PC-3 (cell line): Measurements from ENCODE around the gene NTPCR. TPM values are rescaled to one million over a fixed set of nuclear protein-coding genes. Genes with fewer than 3 reads are reported as not detected.

Experiments used
- ATAC-seq: fragments of 200-7000 bp; cut with Tn5 transposase; 2 replicates; pipeline ENCODE4 v1.9.1; 2020; ENCODE audit warnings: mild to moderate bottlenecking, moderate library complexity
- BruUV-seq: library from RNA; stranded (reverse); fragments of 400-500 nt; replicated peaks from 2 replicates; lab custom pipeline; 2021; lab: Mats Ljungman, UMichigan
- CTCF ChIA-PET: fragments of 300-600 bp; sonication (Branson Sonifier 250); formaldehyde crosslinking; loops from one replicate; lab custom pipeline; 2022; ENCODE audit warnings: antibody characterized with exemption; lab: Charles Lee
- POLR2A ChIA-PET: fragments of 300-600 bp; sonication (Branson Sonifier 250); formaldehyde crosslinking; loops from one replicate; lab custom pipeline; 2022; ENCODE audit warnings: antibody characterized with exemption; ENCODE audit not compliant: unreplicated experiment; lab: Charles Lee
- DNase-seq: peaks from one replicate; pipeline ENCODE4 v3.0.0-alpha.2; 2015
- H2AFZ ChIP-seq: fragments of 300-600 bp; sonication (generic); 2 replicates; pipeline ENCODE4 v1.6.0; 2016; ENCODE audit warnings: antibody characterized with exemption, low read length
- H3F3A ChIP-seq: fragments of 300-600 bp; sonication (generic); one replicate; pipeline ENCODE4 v1.6.0; 2017; ENCODE audit warnings: antibody characterized with exemption, low read length, control low read depth, mild to moderate bottlenecking; ENCODE audit not compliant: unreplicated experiment
- H3K27ac ChIP-seq: fragments of 300-600 bp; sonication (generic); 2 replicates; pipeline ENCODE4 v1.5.1; 2016; ENCODE audit warnings: mild to moderate bottlenecking, low read length
- H3K27me3 ChIP-seq: fragments of 300-600 bp; sonication (generic); 2 replicates; pipeline ENCODE4 v1.6.1; 2016; ENCODE audit warnings: low read length, mixed read lengths
- H3K36me3 ChIP-seq: fragments of 300-600 bp; sonication (generic); 2 replicates; pipeline ENCODE4 v1.6.1; 2016; ENCODE audit warnings: low read depth, mixed run types, low read length, mixed read lengths
- H3K4me1 ChIP-seq: fragments of 300-600 bp; sonication (generic); 2 replicates; pipeline ENCODE4 v1.5.1; 2016; ENCODE audit warnings: low read length; ENCODE audit not compliant: insufficient read depth
- H3K4me2 ChIP-seq: fragments of 300-600 bp; sonication (generic); 2 replicates; pipeline ENCODE4 v1.6.0; 2016; ENCODE audit warnings: low read length
- H3K4me3 ChIP-seq: fragments of 300-600 bp; sonication (generic); 2 replicates; pipeline ENCODE4 v1.5.1; 2016; ENCODE audit warnings: mild to moderate bottlenecking, low read length, mixed read lengths
- H3K79me2 ChIP-seq: fragments of 300-600 bp; sonication (generic); 2 replicates; pipeline ENCODE4 v1.6.1; 2017; ENCODE audit warnings: low read length, mixed read lengths
- H3K9ac ChIP-seq: fragments of 300-600 bp; sonication (generic); 2 replicates; pipeline ENCODE4 v1.6.0; 2016; ENCODE audit warnings: mild to moderate bottlenecking, low read length
- H3K9me2 ChIP-seq: fragments of 300-600 bp; sonication (generic); replicated peaks from 2 replicates; pipeline ENCODE4 v1.6.1; 2016; ENCODE audit warnings: mixed run types, low read length, mixed read lengths
- H3K9me3 ChIP-seq: fragments of 300-600 bp; sonication (generic); 2 replicates; pipeline ENCODE4 v1.6.1; 2016; ENCODE audit warnings: low read length, mixed read lengths
- H4K20me1 ChIP-seq: fragments of 300-600 bp; sonication (generic); 2 replicates; pipeline ENCODE4 v1.6.1; 2016; ENCODE audit warnings: low read length, mixed read lengths
- CTCF ChIP-seq: fragments of 300-600 bp; sonication (generic); conservative IDR thresholded peaks from 2 replicates; pipeline ENCODE4 v1.5.1; 2017; ENCODE audit warnings: antibody characterized with exemption, low read depth, mild to moderate bottlenecking, low read length
- EZH2 ChIP-seq: fragments of 300-600 bp; sonication (generic); IDR thresholded peaks from one replicate; pipeline ENCODE4 v1.6.1; 2017; ENCODE audit warnings: antibody characterized with exemption, mild to moderate bottlenecking, low read length; ENCODE audit not compliant: unreplicated experiment
- EZH2phosphoT487 ChIP-seq: fragments of 300-600 bp; sonication (generic); IDR thresholded peaks from 2 replicates; pipeline ENCODE4 v1.6.1; 2018; ENCODE audit warnings: mild to moderate bottlenecking, antibody characterized with exemption, low read length, borderline replicate concordance
- intact Hi-C: fragments of 100-400 bp; cut with micrococcal nuclease; formaldehyde crosslinking; loops from 2 replicates; pipeline ENCODE4 v1.9.0; 2023
- total RNA-seq: library from RNA; depleted of rRNA; stranded (reverse); fragments of >200 nt; gene quantifications from 2 replicates; pipeline ENCODE4 v1.2.3, GENCODE V29; 2014

The NTPCR gene
- total RNA-seq, 1 experiment from 2014 or later: 43.1 TPM

- Histone ChIP-seq H3K9ac (no peak overlapping the region), H2AFZ (no peak overlapping the region), H3K79me2 (no peaks in the 10 kb centered on the region), H3K27me3 (no peaks in the 10 kb centered on the region), H3K4me1 (peaks cover 11% of the 10 kb centered on the region), H3K27ac (no peak overlapping the region), H3K36me3 (peaks cover 3% of the 10 kb centered on the region; the same call in 1 of the 2 replicates), H4K20me1 (no peaks in the 10 kb centered on the region), H3F3A (no peaks in the 10 kb centered on the region), H3K4me3 (no peak overlapping the region), H3K4me2 (no peak overlapping the region), H3K9me3 (no peaks in the 10 kb centered on the region), H3K9me2 (no peaks in the 10 kb centered on the region)
- ChIA-PET POLR2A (no interaction called here), CTCF (no interaction called here)
- no TSS peak for BruUV-seq
- DNase-seq (no peak), ATAC-seq (no peak)
- TF ChIP-seq EZH2 (no peak), CTCF (no peak), EZH2phosphoT487 (no peak)
- intact Hi-C loops: loop anchor here (10.0 kb wide), 1 partner anchor 349 kb away; the partner anchor contains the start of gene SIPA1L2
Measured at GRCh38 chr1:232983817-232984567, 33.6 kb downstream of the NTPCR start.

GRCh38 chr1:232984577-232985425 lies 34.4 kb downstream of the NTPCR start:
- Histone ChIP-seq H3K4me1 (peaks cover 11% of the 10 kb centered on the region), H3K4me3 (no peak overlapping the region), H3K36me3 (peaks cover 3% of the 10 kb centered on the region; the same call in 1 of the 2 replicates), H3F3A (no peaks in the 10 kb centered on the region), H4K20me1 (no peaks in the 10 kb centered on the region), H3K9ac (no peak overlapping the region), H3K9me2 (no peaks in the 10 kb centered on the region), H3K4me2 (no peak overlapping the region), H3K79me2 (no peaks in the 10 kb centered on the region), H2AFZ (no peak overlapping the region), H3K9me3 (no peaks in the 10 kb centered on the region), H3K27ac (no peak overlapping the region), H3K27me3 (no peaks in the 10 kb centered on the region)
- TF ChIP-seq CTCF: no peak
- no peak for TF ChIP-seq EZH2phosphoT487
- TF ChIP-seq EZH2: no peak
- intact Hi-C loops: loop anchor here (10.0 kb wide), 1 partner anchor 350 kb away; the partner anchor contains the start of gene SIPA1L2
- ATAC-seq (no peak), DNase-seq (no peak)
- CTCF ChIA-PET: no interaction called here
- POLR2A ChIA-PET: no interaction called here
- no TSS peak for BruUV-seq
